ENCODE data around the gene WDR18.

The WDR18 gene

GRCh38 chr19:1026783-1027649, 42.9 kb downstream of the WDR18 start:
- peak overlapping the region; percentile 97 for H3K4me3 ChIP-seq (ENCODE audit: low read length)
- TF ChIP-seq, protein P1, sequence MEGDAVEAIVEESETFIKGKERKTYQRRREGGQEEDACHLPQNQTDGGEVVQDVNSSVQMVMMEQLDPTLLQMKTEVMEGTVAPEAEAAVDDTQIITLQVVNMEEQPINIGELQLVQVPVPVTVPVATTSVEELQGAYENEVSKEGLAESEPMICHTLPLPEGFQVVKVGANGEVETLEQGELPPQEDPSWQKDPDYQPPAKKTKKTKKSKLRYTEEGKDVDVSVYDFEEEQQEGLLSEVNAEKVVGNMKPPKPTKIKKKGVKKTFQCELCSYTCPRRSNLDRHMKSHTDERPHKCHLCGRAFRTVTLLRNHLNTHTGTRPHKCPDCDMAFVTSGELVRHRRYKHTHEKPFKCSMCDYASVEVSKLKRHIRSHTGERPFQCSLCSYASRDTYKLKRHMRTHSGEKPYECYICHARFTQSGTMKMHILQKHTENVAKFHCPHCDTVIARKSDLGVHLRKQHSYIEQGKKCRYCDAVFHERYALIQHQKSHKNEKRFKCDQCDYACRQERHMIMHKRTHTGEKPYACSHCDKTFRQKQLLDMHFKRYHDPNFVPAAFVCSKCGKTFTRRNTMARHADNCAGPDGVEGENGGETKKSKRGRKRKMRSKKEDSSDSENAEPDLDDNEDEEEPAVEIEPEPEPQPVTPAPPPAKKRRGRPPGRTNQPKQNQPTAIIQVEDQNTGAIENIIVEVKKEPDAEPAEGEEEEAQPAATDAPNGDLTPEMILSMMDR (conservative IDR thresholded peaks at IDR 0.05; ENCODE audit: low read length), result no peak
- no peak for DNase-seq (ENCODE audit: low read depth)

GRCh38 chr19:1027650-1028061, 43.5 kb downstream of the WDR18 start:
- peak overlapping the region; percentile 97 for H3K4me3 ChIP-seq (ENCODE audit: low read length)
- no peak for DNase-seq (ENCODE audit: low read depth)
- TF ChIP-seq, protein P1 (conservative IDR thresholded peaks at IDR 0.05; ENCODE audit: low read length), result no peak

DNA sequence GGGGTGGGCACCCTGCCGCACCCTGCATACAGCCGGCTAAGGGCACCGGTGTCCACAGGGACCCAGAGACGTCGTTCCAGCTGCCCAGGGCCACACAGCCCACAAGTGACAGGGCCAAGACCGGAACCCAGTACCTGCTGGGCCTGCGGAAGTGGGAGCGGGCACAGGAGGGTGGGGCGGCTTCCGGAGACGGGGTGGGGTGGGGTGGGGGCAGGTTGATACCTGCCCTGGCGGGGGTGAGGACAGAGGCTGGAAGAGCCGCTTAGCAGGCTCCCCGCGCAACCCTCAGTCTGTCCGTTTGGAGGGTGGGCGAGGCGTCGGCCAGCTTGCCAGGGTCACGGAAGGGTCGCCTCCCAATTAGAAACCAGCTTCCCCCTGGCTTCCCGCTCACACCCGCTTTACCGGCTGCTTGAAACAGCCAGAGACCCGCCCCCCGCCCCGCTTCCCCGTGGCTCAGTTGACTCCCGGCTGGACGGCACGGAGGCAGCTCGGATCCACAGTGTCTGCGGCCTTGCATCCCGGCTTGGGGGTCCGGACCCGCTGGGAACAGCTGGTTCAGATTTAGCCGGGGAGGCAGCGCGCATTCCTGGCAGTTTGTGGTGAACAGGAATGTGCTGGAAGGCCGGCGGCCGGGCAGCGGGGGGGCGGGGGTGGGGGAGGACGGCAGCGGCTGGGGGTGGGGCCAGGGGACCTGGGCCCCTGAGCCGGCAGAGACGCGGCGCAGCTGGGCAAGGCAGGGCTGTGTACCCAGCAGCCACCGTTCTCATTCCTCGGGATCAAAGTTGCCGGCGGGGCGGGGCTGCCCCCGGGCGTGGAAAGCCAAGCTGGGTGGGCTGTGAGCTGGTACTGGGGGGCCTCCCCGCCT, 44.1 kb downstream of the WDR18 start:
- DNase-seq (ENCODE audit: low read depth), result peak; percentile 98
- H3K4me3 ChIP-seq (ENCODE audit: low read length), result peak overlapping the region; percentile 97
- TF ChIP-seq, protein P1 (conservative IDR thresholded peaks at IDR 0.05; ENCODE audit: low read length), result no peak

DNA sequence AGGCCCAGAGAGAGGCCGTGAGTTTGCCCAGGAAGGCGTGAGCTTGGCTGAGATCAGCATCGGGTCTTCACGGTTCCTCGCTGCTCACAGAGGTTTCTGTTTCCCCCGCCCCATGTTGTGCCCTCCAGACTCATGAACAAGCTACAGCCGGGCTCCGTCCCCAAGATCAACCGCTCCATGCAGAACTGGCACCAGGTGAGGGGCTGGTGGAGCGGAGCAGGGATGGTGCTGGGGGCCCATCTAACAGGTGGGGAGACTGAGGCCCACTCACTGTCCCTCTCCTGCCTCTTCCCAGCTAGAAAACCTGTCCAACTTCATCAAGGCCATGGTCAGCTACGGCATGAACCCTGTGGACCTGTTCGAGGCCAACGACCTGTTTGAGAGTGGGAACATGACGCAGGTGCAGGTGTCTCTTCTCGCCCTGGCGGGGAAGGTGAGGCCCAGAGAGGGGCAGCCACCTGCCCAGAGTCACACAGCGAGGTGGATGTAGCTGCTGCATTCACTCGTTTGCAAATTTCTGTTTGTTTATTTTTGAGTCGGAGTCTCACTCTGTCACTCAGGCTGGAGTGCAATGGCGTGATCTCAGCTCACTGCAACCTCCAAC, 48.2 kb downstream of the WDR18 start:
- TF ChIP-seq, protein P1 (conservative IDR thresholded peaks at IDR 0.05; ENCODE audit: low read length), result no peak
- no peak overlapping the region for H3K4me3 ChIP-seq (ENCODE audit: low read length)
- no peak for DNase-seq (ENCODE audit: low read depth)

- no peak overlapping the region for H3K4me3 ChIP-seq (ENCODE audit: low read length)
- TF ChIP-seq, protein P1 (conservative IDR thresholded peaks at IDR 0.05; ENCODE audit: low read length), result 0 out of 2 replicates have a peak, but pooled peaks have one; percentile 2
- no peak for DNase-seq (ENCODE audit: low read depth)
Measured at GRCh38 chr19:1035998-1036621, 52.0 kb downstream of the WDR18 start.

GRCh38 chr19:1037621-1038064, 53.5 kb downstream of the WDR18 start:
- no peak for DNase-seq (ENCODE audit: low read depth)
- TF ChIP-seq, protein P1 (conservative IDR thresholded peaks at IDR 0.05; ENCODE audit: low read length), result no peak
- no peak overlapping the region for H3K4me3 ChIP-seq (ENCODE audit: low read length)
